HG02870 (cell line): ENCODE measurements around the gene SLC6A13.
"Not testable (repeated sequence)": the region's sequence is repeated elsewhere in the genome, so short reads cannot be mapped to it uniquely, and the experiment has no call there.

Experiments
- ATAC-seq: cut with Tn5 transposase; IDR thresholded peaks from one replicate; pipeline ENCODE4 v1.9.1; 2021; ENCODE audit warnings: mild to moderate bottlenecking, moderate library complexity; ENCODE audit not compliant: unreplicated experiment

SLC6A13 gene

DNA sequence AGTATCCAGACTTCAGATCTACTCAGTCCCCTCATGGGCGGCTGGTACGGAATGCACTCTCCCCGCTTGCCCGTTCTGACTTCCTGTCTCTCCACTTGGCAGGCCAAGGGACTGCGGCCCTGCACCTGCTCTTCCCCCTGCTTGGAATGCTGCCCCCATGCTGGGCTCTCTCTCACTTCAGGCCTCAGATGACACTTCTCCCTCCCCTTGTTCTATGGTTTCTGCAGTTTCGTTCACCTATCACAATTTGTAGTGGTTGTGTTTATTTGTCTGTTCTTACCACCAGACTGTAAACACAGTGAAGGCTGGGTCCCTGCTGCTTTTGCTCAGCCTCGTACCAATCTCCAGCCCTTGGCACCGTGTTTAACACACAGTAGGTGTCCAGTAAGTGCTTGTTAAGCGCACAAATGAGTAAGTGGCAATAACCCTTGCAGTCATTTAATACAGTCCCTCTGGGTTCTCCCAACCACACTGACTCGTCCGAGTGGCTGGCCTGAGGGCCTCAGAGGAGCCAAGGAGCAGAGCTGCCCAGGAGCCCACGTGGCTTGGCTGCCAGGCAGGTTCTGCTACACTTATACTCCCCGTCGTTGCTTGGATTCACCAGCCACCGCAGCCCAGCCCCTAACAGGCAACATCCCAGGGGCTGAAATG is 60.4 kb downstream of the SLC6A13 start:
- ATAC-seq, result no peak

DNA sequence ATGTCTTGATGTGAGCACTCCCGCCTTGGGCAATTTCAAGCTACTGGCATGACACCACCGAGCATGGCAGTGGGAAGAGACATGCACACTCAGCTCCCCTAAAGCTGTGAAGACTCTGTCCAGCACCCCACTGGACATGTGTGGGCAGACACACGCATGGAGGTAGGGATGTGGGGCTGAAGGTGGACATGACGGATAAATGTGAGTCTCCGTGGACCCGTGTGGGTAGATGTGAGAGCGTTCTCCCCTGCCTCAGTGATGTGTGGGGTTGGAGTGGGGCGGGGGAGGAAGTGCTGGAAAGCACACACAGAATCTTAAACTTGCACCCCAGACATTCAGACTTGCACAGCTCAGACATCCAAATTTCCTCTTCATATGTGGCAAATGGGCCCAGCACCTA is 61.3 kb downstream of the SLC6A13 start:
- no peak for ATAC-seq

DNA sequence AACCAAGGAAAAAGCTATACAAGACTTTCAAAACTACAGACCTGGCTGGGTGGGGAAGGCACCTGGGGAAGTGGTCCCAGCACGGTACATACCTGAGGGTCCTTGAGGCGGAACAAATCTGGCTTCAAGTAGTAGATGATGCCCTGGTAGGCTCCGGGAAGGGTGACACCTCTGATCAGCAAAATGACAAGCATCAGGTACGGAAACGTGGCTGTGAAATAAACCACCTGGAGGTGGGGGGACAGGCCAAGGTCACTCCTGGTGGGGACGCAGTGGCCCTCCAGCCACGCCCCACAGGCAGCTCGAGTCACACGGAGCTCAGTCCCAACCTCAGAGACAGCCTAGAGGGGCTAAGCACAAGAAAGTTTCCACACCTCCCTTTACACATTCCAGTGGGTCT is 63.9 kb downstream of the SLC6A13 start:
- ATAC-seq, result no peak

DNA sequence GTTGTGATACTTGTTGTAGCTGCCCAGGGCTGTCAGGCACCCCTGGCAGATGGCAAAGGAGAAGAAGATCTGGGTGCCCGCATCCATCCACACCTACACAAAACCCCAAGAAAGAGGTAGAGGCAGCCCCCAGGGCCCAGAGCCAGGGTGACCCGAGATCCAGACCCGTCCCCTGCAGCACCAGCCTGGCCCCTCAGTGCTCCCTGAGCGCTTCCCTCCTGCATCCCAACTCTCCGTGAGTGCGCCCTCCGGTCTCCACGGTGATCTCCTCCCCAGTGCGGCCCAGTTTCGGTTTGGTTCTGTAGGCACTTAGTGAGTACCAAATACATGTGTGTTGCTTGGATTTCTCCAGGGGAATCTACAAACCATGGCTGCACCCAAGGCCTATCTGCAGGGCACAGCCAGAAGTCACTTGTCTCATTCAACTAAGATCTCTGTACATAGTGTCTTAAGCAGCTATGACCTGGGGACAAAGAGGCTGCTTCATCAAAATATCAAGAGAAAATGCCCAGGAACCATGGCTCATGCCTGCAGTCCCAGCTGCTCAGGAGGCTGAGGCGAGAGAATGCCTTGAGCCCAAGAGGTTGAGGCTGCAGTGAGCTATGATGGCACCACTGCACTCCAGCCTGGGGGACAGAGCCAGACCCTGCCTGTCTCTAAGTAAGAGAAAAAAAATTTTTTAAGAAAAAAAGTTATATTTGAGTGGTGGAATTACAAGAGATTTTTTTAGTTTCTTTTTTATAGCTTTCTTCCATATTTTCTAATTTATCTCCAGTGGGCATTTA is 64.5 kb downstream of the SLC6A13 start:
- ATAC-seq, result no peak

DNA sequence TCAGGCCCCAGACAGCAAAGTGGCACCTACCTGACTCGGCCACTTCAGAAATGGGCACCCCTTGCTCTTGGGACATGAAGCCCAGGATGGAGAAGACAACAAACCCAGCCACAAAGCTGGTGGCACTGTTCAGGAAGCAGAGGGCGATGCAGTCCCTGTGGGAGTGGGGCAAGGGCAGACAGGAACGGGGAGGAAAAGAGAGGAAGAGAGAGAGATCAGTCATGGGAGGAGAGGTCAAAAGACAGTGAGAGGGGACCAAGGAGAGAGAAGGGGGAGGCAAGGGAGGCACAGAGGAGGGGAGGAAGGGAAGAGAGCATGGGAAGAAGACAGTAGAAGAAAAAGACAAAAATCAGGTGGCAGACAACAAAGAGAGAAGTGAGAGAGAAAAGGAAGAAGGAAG is 65.3 kb downstream of the SLC6A13 start:
- no peak for ATAC-seq

DNA sequence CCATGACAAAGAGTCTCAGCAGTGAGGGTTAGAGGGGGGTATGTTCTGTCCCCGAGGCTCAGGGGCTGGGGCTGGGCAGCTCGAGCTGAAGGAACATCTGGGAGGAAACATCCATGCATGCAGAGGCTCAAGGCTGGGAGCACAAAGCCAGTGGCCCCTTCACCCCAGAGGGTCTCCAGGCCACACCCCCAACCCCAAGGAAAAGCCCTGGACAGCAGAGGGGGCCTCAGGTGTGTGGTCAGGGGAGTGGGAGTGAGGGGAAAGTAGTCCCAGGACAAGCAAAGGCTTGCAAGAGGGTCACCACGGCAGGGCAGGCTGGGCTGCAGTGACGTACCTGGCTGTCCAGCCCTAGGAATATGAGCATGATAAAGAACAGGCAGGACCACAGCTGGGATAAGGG is 66.2 kb downstream of the SLC6A13 start:
- no peak for ATAC-seq

DNA sequence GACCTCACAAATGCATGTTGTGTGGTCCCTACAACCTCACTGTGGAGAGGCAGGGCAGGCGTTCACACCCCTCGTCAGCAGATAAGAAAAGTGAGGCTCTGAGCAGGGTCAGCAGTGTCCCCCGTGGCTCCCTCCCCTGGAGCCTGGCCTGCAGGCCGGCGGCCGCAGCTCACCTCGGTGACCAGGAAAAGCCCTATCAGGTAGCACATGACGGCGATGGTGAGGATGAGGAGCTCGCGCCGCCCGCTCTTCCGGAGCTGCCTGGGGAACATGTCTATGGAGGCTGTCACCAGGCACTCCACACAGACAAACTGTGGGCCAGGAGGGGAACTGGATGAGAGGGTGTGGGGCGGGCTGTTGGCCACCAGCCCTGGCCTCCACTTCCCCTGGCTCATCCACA is 66.7 kb downstream of the SLC6A13 start:
- ATAC-seq, result no peak

DNA sequence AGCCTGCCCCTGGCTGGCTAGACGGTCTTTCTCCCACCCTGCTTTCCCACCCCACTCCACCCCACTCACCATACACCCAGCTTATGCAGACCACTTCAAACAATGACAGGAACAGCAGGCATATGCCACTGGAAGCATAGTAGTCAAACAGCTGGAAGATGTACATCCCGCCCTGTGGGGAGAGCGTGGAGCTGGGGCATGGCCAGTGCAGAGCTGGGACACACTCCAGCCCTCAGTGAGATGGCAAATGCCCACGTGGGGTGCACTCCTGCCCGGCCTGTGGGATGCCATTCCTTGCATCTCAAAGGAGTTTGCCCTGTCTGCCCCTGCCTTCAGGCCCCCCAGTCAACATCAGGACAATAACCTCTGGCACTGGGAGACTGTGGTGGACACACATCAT is 67.5 kb downstream of the SLC6A13 start:
- ATAC-seq, result no peak

DNA sequence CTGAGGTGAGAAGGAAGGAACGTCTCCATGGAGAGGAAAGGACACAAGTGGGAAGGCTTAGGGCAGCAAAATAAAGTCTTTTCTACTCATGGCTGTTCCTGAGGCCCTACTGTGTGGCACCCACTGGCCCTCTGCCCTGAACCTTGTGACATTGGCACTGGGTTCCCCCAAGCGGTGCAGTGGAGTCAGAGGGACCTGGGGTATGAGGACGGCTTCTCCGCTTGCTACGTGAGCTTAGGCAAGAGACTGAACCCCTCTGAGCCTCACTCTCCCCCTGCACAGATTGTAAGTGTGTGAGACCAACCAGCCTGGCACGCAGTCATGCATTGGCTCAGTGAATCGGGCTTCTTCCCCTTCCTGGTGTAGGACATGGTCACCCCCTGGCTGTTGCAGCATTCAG is 68.4 kb downstream of the SLC6A13 start:
- no peak for ATAC-seq

DNA sequence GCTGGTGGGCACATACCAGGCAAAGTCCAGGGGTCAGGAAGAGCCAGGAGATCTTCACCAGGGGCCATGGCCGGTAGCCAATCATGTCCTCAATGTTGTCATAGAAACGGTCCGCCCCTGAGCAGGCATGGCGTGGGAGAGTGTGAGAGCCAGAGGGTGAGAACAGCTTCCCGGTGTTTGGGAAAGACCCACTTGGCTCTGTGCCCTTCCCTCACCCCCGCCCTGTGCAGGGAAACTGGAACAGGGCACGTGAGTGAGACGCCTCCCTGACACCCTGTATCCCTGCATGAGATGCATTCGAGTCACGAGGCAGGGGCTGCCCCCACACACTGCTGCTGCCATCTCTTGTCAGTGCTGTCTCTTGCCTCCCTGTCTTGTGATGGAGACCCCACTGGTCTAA is 69.4 kb downstream of the SLC6A13 start:
- ATAC-seq, result no peak

DNA sequence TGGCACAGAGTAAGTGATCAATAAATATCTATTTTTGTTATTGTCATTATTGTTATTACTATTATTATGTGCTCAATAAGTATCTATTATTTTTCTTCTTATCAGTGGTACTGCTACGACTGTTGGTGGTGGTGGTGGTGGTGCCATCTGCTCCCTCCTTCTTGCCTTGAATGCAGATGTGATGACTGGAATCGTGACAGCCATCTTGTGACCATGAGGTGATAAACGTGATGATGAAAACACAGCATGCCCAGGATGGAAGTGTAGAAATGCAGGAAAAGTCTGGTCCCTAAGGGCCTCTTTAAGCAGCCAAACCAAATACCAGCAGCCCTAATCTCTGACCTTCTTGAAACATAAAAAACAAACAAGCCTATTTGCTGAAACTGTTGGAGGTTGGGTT is 71.1 kb downstream of the SLC6A13 start:
- ATAC-seq, result no peak

DNA sequence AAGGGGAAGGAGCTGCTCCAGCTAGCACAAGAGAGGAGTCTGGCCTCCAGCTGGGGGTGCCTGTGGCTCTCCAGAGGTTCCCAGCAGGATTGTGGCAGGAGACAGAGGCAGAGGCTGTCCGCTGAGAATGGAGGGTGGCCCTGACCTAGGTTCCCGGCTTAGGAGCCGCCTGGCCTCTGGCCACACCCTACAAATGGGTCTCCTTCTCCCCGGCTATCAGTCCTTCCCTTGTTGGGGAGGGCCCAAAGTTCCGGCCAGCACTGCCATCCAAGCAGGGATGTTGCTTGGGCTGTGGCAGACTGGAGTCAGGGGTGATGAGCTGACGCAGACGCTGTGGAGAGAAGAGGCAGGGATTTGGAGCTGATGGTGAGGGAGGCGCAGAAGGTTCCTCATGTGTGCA is 71.8 kb downstream of the SLC6A13 start:
- ATAC-seq, result no peak

DNA sequence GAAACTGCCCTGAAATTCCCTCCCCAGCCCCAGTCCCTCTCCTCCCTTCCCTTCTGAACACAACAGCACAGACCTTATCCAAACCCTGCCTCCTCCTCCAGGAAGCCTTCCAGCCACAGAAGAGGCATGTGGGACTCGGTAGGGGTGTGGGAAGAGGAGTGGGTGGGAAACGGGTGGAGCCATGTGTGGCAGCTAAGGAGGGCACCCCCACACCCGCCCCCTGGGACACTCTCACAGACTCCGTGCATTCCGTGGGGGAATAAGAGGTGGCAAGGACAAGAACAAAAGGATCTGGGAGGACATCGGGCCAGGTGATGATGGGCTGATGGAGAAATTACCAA is 73.0 kb downstream of the SLC6A13 start:
- ATAC-seq, result no peak

DNA sequence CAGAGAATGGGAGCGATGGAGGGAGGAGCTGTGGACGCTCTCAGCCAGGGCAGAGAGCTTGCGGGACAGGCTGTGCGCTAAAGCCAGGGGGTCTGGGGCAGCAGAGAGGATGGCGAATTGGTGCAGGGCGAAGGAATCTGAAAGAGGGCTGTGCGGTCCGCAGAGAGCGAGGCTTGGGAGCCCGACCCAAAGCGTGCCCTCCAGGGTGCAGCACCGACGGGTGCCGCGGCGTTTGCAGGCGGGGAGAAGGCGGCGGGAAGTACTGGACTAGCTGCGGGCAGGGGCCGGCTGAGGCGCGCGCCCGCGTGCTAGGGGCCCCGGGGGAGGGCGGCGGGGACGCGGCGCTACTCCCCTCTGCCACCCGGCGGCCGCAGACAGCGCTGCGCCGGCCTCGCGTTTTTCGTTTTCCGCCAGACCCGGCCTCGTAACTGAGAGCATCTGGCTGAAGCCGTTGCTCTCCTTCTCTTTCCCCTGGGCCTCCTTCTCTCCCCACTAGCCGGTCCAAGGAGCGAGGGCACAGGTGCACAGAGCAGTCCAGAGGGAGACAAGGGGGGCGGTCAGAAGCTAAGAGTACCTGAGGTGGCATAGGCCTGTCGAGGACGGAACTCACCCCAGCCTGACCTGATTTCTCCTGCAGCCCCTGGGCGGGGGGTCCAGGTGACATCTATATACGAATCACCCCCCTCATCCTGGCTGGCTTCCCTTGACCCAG is 73.6 kb downstream of the SLC6A13 start:
- ATAC-seq, result no peak

DNA sequence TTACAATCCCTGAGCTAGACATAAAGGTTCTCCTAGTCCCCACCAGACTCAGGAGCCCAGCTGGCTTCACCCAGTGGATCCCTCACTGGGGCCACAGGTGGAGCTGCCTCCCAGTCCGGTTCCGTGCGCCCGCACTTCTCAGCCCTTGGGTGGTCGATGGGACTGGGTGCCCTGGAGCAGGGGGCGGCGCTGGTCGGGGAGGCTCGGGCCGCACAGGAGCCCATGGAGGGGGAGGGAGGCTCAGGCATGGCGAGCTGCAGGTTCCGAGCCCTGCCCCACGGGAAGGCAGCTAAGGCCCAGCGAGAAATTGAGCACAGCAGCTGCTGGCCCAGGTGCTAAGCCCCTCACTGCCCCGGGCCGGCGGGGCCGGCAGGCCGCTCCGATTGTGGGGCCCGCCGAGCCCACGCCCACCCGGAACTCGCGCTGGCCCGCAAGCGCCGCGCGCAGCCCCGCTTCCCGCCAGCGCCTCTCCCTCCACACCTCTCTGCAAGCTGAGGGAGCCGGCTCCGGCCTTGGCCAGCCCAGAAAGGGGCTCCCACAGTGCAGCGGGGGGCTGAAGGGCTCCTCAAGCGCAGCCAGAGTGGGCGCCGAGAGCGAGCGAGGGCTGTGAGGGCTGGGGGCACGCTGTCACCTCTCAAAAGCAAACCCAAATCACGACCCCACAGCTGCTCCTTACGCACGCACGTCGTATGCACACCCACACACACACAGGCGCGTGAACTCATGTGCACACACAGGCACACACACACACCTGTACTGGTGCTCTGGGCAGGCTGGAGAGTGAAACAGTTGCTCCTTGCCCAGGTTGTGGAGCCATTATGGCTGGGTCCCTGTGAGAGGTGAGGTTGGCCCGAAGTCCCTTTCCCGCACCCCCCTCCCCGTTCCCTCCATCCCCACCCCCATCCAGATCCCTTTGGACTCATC is 74.4 kb downstream of the SLC6A13 start:
- not testable (repeated sequence) for ATAC-seq

DNA sequence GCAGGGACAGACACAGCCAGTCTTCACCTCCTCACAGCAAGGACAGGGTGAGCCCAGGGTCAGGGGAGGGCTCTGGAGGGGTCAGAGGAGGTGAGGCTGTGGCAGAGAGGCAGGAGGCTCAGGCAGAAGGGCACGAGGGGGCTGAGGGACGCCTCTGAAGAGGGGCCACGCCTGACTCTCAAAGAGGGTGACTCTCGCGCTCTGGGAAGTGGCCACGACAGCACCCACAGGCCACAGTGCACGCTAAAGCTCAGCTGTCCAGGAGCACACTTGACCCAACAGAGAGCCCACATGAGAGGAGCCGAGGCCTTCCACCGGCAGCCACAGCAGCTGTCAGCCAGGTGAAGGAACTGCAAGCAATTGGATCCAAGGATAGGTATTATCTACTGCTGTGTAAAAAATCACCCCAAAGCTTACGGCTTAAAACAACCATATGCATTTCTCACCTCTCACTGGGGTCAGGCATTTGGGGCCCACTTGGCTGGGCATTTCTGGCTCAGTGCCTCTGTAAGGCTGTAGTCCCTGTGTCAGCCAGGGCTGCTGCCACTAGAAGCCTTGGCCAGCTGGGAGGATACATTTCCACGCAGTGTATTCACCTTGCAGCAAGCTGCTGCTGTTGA is 76.5 kb downstream of the SLC6A13 start:
- ATAC-seq, result no peak

DNA sequence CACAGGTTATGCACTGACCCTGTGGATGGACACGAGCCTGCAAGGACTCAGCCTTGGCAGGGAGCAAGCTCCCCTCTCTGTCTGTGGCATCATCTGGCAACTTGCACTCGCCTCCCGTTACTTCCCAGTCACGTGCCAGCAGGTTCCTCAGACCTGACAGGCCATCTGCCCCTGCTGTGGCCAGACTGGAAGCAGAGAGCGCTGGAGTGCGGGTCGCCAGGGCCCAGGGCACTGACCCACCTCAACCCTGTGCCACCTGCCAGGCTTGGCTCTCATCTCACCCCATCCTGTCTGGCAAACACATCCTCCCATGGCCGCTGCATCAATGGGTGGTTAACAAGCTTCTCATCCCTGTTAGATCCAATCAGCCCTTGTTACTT is 77.1 kb downstream of the SLC6A13 start:
- ATAC-seq, result no peak

DNA sequence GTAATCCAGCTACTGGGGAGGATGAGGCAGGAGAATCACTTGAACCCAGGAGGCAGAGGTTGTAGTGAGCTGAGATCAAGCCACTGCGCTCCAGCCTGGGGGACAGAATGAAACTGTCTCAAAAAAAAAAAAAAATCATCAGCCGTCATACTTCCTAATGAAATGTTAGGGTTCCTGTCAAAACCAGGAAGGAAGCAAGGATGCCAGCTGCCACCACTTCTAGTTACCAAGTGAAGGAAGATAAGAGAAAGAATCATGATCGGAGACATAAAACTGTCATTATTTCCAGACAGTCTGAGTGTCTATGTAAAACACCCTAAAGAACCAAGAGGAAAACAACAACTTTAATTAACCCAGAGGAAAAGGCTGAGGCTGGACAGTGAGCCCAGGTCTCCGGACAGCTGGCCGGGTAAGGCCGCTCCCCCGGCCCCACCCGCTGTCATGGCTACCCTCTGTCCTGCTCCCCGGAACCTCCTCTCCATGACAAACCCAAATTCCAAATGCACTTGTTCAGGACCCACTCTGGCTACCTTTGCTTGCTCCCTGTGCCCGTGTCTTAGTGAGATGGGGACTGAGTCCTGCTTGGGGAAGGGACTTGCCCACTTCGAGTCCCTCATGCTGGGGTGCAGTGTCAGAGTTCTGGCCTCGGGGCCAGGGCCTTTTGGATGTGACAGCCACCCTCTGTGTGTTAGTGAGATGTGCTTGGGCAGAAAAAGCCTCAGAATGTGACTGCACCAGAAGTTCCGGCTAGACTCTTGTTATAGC is 77.6 kb downstream of the SLC6A13 start:
- ATAC-seq, result no peak

DNA sequence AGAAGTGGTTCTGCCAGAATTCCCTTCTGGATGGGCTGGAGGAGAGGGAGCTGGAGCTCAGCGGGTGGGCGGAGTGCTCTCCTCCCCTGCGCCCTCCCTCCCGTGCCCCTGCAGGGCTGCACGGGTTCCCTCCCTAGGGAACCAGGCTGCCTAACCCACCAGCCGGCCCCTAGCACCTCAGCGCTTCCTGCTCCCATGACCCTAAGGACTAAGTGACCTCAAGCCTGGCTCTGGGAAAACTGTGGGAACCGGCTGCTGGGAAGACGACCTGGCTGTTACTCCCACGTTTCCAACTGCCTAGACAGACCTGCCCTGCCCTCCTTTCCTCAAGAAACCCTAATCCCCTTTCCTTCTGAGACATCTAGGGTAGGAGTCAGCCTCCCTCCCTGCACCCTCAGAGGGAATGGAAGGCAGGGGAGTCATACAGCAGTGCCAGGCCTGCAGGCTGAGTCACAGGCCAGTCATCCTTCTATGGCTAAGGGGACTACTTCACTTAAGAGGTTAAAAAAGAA is 80.2 kb downstream of the SLC6A13 start:
- no peak for ATAC-seq

DNA sequence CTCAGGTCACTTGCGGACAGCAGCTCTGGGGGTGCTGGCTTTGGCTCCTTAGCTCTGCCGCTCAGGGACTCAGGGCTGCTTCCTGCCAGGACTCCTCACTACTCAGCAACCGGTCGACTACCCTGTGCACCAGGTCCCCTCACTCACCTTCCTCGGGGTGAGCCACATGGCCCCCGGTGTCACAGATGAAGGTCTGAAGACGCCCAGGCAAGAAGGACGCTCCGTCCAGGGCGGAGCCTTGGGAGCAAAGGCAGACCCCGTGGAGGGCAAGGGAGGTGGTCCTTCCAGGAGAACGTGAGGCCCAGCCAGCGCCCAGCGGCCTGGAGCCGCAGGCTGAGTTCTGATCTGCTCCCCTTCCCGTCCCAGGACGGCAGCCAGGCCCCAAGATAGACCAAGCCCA is 80.7 kb downstream of the SLC6A13 start:
- no peak for ATAC-seq
